Activated CD4-positive, alpha-beta T cell treated with anti-CD3 and anti-CD28 coated beads, Interleukin-2, amount 10 ng/mL, durations not matched to agents 24 days and 14 days (primary cell): ENCODE results near the gene FAM76A. TPM values are rescaled to one million over a fixed set of nuclear protein-coding genes. Genes with fewer than 3 reads are reported as not detected.

Experiments used
- DNase-seq: peaks from one replicate; pipeline ENCODE4 v3.0.0; 2022
- H3K27ac Mint-ChIP-seq: one replicate; pipeline ENCODE4 v1.8.0; 2022; ENCODE audit warnings: mild to moderate bottlenecking, mixed read lengths
- H3K27me3 Mint-ChIP-seq: one replicate; pipeline ENCODE4 v1.8.0; 2022; ENCODE audit warnings: mixed read lengths
- H3K36me3 Mint-ChIP-seq: one replicate; pipeline ENCODE4 v1.8.0; 2022; ENCODE audit warnings: low read depth, mild to moderate bottlenecking, mixed read lengths
- H3K4me1 Mint-ChIP-seq: one replicate; pipeline ENCODE4 v1.8.0; 2021; ENCODE audit warnings: mixed read lengths
- H3K4me3 Mint-ChIP-seq: one replicate; pipeline ENCODE4 v1.8.0; 2022; ENCODE audit warnings: mild to moderate bottlenecking, moderate library complexity, mixed read lengths
- H3K9me3 Mint-ChIP-seq: one replicate; pipeline ENCODE4 v1.8.0; 2021; ENCODE audit warnings: mixed read lengths
- intact Hi-C: fragments of 100-400 bp; cut with micrococcal nuclease; formaldehyde crosslinking; loops from one replicate; pipeline ENCODE4 v1.15.1; 2023
- total RNA-seq: library from RNA; stranded (reverse); gene quantifications from 2 replicates; pipeline ENCODE4 v1.2.3, GENCODE V29; 2022

FAM76A gene
- total RNA-seq, 1 donor from 2014 or later: 13.8 TPM

GRCh38 chr1:27705545-27705944 lies 20.2 kb upstream of the FAM76A start:
- H3K4me1 Mint-ChIP-seq: no peaks in the 10 kb centered on the region
- peaks cover 3% of the 10 kb centered on the region for H3K36me3 Mint-ChIP-seq

DNA sequence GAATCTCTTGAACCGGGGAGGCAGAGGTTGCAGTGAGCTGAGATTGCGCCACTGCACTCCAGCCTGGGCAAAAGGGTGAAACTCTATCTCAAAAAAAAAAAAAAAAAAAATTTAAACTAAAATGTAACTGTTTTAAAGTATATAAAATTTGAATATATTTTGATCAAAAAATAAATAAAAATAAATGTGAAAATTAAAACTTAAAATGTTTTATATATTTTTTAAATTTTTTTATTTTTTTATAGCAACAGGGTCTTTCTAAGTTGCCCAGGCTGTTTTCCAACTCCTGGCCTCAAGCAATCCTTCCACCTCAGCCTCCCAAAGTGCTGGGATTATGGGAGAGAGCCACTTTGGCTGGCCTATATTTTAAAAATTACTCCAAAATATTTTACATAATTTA lies 15.2 kb upstream of the FAM76A start:
- intact Hi-C loops: no loop called here
- no peak overlapping the region for H3K27ac Mint-ChIP-seq
- no peaks in the 10 kb centered on the region for H3K4me1 Mint-ChIP-seq
- no peak for DNase-seq
- no peaks in the 10 kb centered on the region for H3K36me3 Mint-ChIP-seq
- H3K27me3 Mint-ChIP-seq: peaks cover 12% of the 10 kb centered on the region
- H3K4me3 Mint-ChIP-seq: no peak overlapping the region
- peaks cover 5% of the 10 kb centered on the region for H3K9me3 Mint-ChIP-seq

More at GRCh38 chr1:27705545-27705944, 20.2 kb upstream of the FAM76A start:
- Mint-ChIP-seq H3K27ac (no peak overlapping the region), H3K27me3 (peaks cover 19% of the 10 kb centered on the region), H3K4me3 (no peak overlapping the region), H3K9me3 (peaks cover 23% of the 10 kb centered on the region)
- DNase-seq: no peak
- intact Hi-C loops: no loop called here

DNA sequence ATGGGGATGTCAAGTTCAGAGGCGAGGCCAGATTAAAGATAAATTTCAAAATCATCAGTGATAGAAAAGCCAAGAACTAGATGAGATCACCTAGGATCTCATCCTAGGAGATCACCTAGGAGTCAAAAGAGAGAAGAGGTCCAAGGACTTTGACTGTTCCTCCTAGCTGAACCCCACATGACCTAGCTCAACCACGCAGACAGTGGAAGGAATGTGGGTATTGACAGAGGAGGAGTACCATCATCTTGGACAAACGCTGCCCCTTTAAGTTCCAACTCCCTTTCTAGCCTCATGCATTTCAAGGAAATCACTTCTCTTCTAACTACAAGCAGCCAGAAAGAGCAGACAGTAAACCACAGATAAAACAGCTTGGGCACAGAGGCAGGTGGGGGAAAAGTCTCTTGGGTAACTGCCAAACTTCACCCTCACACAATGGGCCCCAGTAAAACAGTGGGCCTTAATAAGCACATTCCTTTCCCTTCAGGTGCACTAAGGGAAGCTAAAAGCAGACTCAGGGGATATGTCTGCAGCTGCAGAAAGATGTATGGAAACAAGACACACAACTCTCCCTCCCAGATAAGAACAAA lies 12.5 kb upstream of the FAM76A start:
- Mint-ChIP-seq H3K9me3 (peaks cover 10% of the 10 kb centered on the region), H3K27me3 (peaks cover 22% of the 10 kb centered on the region), H3K4me3 (no peak overlapping the region), H3K27ac (no peak overlapping the region), H3K36me3 (peaks cover 2% of the 10 kb centered on the region), H3K4me1 (peaks cover 2% of the 10 kb centered on the region)
- intact Hi-C loops: no loop called here
- DNase-seq: no peak

DNA sequence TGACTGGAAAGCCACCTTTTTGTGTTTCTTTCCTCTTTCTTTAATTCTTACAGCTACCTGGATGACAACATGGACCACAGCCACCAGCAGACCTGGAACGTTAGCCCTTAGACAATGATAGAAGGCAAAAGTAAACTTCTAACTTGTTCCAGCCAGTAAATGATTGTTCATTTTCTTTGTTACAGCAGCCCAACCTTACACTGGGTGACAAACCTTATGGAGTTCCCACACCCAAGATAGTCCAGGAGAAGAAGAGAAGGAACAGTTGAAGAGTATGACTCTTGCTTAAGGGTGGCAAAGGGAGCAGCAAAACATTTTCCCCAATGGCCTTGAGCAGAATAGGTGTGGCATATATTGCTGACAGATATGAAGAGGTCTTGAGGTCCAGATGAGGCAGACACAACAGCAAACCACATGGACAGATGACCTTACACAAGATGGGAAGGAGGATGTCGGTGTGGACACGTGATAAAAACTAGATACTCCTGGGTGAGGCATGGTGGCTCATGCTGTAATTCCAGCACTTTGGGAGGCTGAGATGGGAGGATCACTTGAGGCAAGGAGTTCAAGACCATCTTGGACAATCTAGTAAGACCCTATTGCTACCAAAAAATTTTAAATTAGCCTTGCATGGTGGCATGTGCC lies 11.8 kb upstream of the FAM76A start:
- Mint-ChIP-seq H3K27ac (no peak overlapping the region), H3K4me1 (peaks cover 2% of the 10 kb centered on the region), H3K9me3 (peaks cover 5% of the 10 kb centered on the region), H3K36me3 (peaks cover 2% of the 10 kb centered on the region), H3K27me3 (peaks cover 20% of the 10 kb centered on the region), H3K4me3 (no peak overlapping the region)
- no peak for DNase-seq
- intact Hi-C loops: no loop called here

GRCh38 chr1:27716262-27716895 lies 9.4 kb upstream of the FAM76A start:
- Mint-ChIP-seq H3K27ac (no peak overlapping the region), H3K36me3 (peaks cover 2% of the 10 kb centered on the region), H3K4me3 (no peak overlapping the region), H3K4me1 (peaks cover 2% of the 10 kb centered on the region), H3K9me3 (peaks cover 5% of the 10 kb centered on the region), H3K27me3 (peaks cover 32% of the 10 kb centered on the region)
- intact Hi-C loops: no loop called here
- DNase-seq: no peak

- intact Hi-C loops: no loop called here
- Mint-ChIP-seq H3K36me3 (peaks cover 2% of the 10 kb centered on the region), H3K27ac (no peak overlapping the region), H3K27me3 (peaks cover 29% of the 10 kb centered on the region), H3K4me3 (no peak overlapping the region), H3K9me3 (peaks cover 5% of the 10 kb centered on the region), H3K4me1 (peaks cover 3% of the 10 kb centered on the region)
- peak; percentile 67 for DNase-seq
Observed at GRCh38 chr1:27719286-27720251, 6.2 kb upstream of the FAM76A start.

DNA sequence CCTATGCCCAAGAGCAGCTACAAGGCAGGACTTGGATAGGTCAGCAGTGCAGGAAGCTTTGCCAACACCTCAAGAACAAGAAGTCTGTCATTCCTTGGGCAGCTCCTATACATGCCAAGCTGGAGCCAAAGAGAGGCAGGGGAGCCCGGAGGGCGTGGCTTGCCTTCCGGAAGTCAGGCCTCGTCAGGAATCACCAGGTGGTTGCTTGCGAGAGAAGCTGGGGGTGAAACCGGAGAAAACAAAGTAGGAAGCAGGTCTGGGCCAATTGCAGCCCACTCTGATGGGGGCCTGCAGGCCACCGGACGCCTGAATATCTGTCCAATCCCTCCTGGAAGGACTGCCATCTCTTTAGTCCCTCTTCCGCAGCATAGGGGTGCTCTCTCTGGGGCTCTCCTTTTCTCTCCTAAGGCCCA lies 794 bp upstream of the FAM76A start:
- intact Hi-C loops: loop anchor here (1.0 to 5.0 kb wide), 4 partner anchors 48 to 358 kb away; partner anchors contain the start of genes IFI6, MAP3K6, PPP1R8 and STX12
- H3K9me3 Mint-ChIP-seq: no peaks in the 10 kb centered on the region
- peaks cover 6% of the 10 kb centered on the region for H3K27me3 Mint-ChIP-seq
- peaks cover 8% of the 10 kb centered on the region for H3K36me3 Mint-ChIP-seq
- H3K27ac Mint-ChIP-seq: peak overlapping the region; percentile 98
- peaks cover 18% of the 10 kb centered on the region for H3K4me1 Mint-ChIP-seq
- DNase-seq: peak; percentile 70
- peak overlapping the region; percentile 89 for H3K4me3 Mint-ChIP-seq

GRCh38 chr1:27726173-27727044 lies 648 bp downstream of the FAM76A start:
- H3K9me3 Mint-ChIP-seq: no peaks in the 10 kb centered on the region
- H3K4me3 Mint-ChIP-seq: peak overlapping the region; percentile 89
- no peaks in the 10 kb centered on the region for H3K27me3 Mint-ChIP-seq
- intact Hi-C loops: loop anchor here (5.0 kb wide), 1 partner anchor 359 kb away; the partner anchor contains the start of gene MAP3K6
- peak overlapping the region; percentile 74 for H3K27ac Mint-ChIP-seq
- peaks cover 18% of the 10 kb centered on the region for H3K4me1 Mint-ChIP-seq
- DNase-seq: peak; percentile 86
- H3K36me3 Mint-ChIP-seq: peaks cover 10% of the 10 kb centered on the region

GRCh38 chr1:27727126-27727525 lies 1.4 kb downstream of the FAM76A start:
- H3K4me1 Mint-ChIP-seq: peaks cover 18% of the 10 kb centered on the region
- intact Hi-C loops: loop anchor here (5.0 kb wide), 1 partner anchor 360 kb away; the partner anchor contains the start of gene MAP3K6
- H3K9me3 Mint-ChIP-seq: no peaks in the 10 kb centered on the region
- H3K36me3 Mint-ChIP-seq: peaks cover 10% of the 10 kb centered on the region
- H3K27ac Mint-ChIP-seq: no peak overlapping the region
- H3K4me3 Mint-ChIP-seq: no peak overlapping the region
- DNase-seq: no peak
- H3K27me3 Mint-ChIP-seq: no peaks in the 10 kb centered on the region

GRCh38 chr1:27736252-27736651 lies 10.5 kb downstream of the FAM76A start:
- no peak overlapping the region for H3K4me3 Mint-ChIP-seq
- no peak overlapping the region for H3K27ac Mint-ChIP-seq
- no peaks in the 10 kb centered on the region for H3K27me3 Mint-ChIP-seq
- no peak for DNase-seq
- no peaks in the 10 kb centered on the region for H3K4me1 Mint-ChIP-seq
- intact Hi-C loops: no loop called here
- no peaks in the 10 kb centered on the region for H3K9me3 Mint-ChIP-seq
- H3K36me3 Mint-ChIP-seq: peaks cover 36% of the 10 kb centered on the region

- H3K4me3 Mint-ChIP-seq: no peak overlapping the region
- H3K27me3 Mint-ChIP-seq: no peaks in the 10 kb centered on the region
- intact Hi-C loops: no loop called here
- no peak overlapping the region for H3K27ac Mint-ChIP-seq
- peaks cover 5% of the 10 kb centered on the region for H3K4me1 Mint-ChIP-seq
- DNase-seq: no peak
- H3K9me3 Mint-ChIP-seq: no peaks in the 10 kb centered on the region
- peaks cover 39% of the 10 kb centered on the region for H3K36me3 Mint-ChIP-seq
Observed at GRCh38 chr1:27741121-27741520, 15.4 kb downstream of the FAM76A start.

GRCh38 chr1:27744556-27744955 lies 18.8 kb downstream of the FAM76A start:
- no peak overlapping the region for H3K27ac Mint-ChIP-seq

DNA sequence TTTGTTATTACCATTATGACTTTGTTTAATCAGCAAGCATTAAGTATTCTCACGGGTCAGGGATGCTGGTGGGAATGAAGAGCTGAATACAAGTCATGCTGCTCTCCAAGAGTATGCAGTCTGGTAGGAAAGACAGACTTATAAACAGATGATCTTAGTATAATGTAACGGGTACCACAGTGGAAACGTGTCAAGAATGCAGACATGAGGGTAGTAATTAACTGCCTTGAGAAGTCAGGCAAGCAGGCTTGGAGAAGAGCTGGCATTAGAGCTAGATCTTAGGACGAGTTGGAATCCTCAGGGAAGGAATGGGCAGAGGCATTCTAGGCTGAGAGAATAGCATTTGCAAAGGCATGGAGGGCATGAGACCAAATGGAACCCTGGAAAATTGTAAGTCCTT lies 19.7 kb downstream of the FAM76A start:
- Mint-ChIP-seq H3K9me3 (no peaks in the 10 kb centered on the region), H3K27ac (no peak overlapping the region), H3K27me3 (no peaks in the 10 kb centered on the region), H3K4me3 (no peak overlapping the region), H3K36me3 (peaks cover 43% of the 10 kb centered on the region), H3K4me1 (peaks cover 7% of the 10 kb centered on the region)
- no peak for DNase-seq
- intact Hi-C loops: no loop called here

More at GRCh38 chr1:27744556-27744955, 18.8 kb downstream of the FAM76A start:
- no peaks in the 10 kb centered on the region for H3K9me3 Mint-ChIP-seq
- H3K4me3 Mint-ChIP-seq: no peak overlapping the region
- intact Hi-C loops: no loop called here
- DNase-seq: no peak
- H3K4me1 Mint-ChIP-seq: peaks cover 5% of the 10 kb centered on the region
- peaks cover 41% of the 10 kb centered on the region for H3K36me3 Mint-ChIP-seq
- no peaks in the 10 kb centered on the region for H3K27me3 Mint-ChIP-seq
